IMR-90 (cell line): Measurements from ENCODE around the gene ANK2. TPM values are rescaled to one million over a fixed set of nuclear protein-coding genes. Genes with fewer than 3 reads are reported as not detected.

Experiments used
- ATAC-seq: fragments of 200-7000 bp; cut with Tn5 transposase; 2 replicates; pipeline ENCODE4 v1.9.1; 2020; ENCODE audit warnings: low read depth, mild to moderate bottlenecking, moderate library complexity
- BruUV-seq: library from RNA; stranded (reverse); fragments of 400-500 nt; replicated peaks from 2 replicates; lab custom pipeline; 2021; lab: Mats Ljungman, UMichigan
- CTCF ChIA-PET: fragments of 300-600 bp; formaldehyde crosslinking; extraction: SDS; loops from one replicate; lab custom pipeline; 2021; ENCODE audit warnings: antibody characterized with exemption; lab: Yijun Ruan, JAX
- POLR2A ChIA-PET: fragments of 300-600 bp; sonication (Branson Sonifier 250); formaldehyde crosslinking; loops from one replicate; lab custom pipeline; 2022; ENCODE audit warnings: antibody characterized with exemption; ENCODE audit not compliant: unreplicated experiment; lab: Charles Lee
- DNase-seq: peaks from one replicate; pipeline ENCODE4 v3.0.0; 2013
- H2AFZ ChIP-seq: replicated peaks from 2 replicates; pipeline ENCODE3; 2013; ENCODE audit warnings: low read length, mild to moderate bottlenecking; ENCODE audit not compliant: poor library complexity
- H2AK5ac ChIP-seq: 2 replicates; pipeline ENCODE4 v1.6.1; 2013; ENCODE audit warnings: low read depth, low read length, inconsistent platforms
- H2AK9ac ChIP-seq: replicated peaks from 2 replicates; pipeline ENCODE3; 2013; ENCODE audit warnings: mild to moderate bottlenecking, low read depth, low read length, moderate library complexity; ENCODE audit not compliant: poor library complexity
- H2BK120ac ChIP-seq: 2 replicates; pipeline ENCODE4 v1.6.1; 2013; ENCODE audit warnings: low read depth, low read length, inconsistent platforms
- H2BK15ac ChIP-seq: 3 replicates; pipeline ENCODE4 v1.6.1; 2013; ENCODE audit warnings: low read depth, low read length, inconsistent platforms
- H2BK20ac ChIP-seq: 2 replicates; pipeline ENCODE4 v1.6.1; 2013; ENCODE audit warnings: low read depth, mild to moderate bottlenecking, inconsistent platforms, low read length, moderate library complexity
- H2BK5ac ChIP-seq: 2 replicates; pipeline ENCODE4 v1.6.1; 2013; ENCODE audit warnings: mild to moderate bottlenecking, low read depth, low read length, inconsistent platforms; ENCODE audit not compliant: poor library complexity, severe bottlenecking
- H3K14ac ChIP-seq: replicated peaks from 2 replicates; pipeline ENCODE4 v1.6.1; 2013; ENCODE audit warnings: low read depth, low read length, inconsistent platforms
- H3K18ac ChIP-seq: 2 replicates; pipeline ENCODE4 v1.6.1; 2013; ENCODE audit warnings: low read depth, low read length, control low read depth
- H3K23ac ChIP-seq: 2 replicates; pipeline ENCODE4 v1.6.1; 2013; ENCODE audit warnings: low read depth, low read length, inconsistent platforms
- H3K27ac ChIP-seq: 2 replicates; pipeline ENCODE4 v1.5.1; 2013; ENCODE audit warnings: mild to moderate bottlenecking, control low read depth, low read length; ENCODE audit not compliant: insufficient read depth
- H3K27me3 ChIP-seq: 2 replicates; pipeline ENCODE4 v1.6.1; 2013; ENCODE audit warnings: low read length; ENCODE audit not compliant: control insufficient read depth, insufficient read depth
- H3K36me3 ChIP-seq: 2 replicates; pipeline ENCODE4 v1.6.1; 2013; ENCODE audit warnings: low read length, mixed read lengths; ENCODE audit not compliant: control insufficient read depth, insufficient read depth
- H3K4ac ChIP-seq: 2 replicates; pipeline ENCODE4 v1.6.1; 2013; ENCODE audit warnings: low read depth, low read length, inconsistent platforms
- H3K4me1 ChIP-seq: 2 replicates; pipeline ENCODE4 v1.6.1; 2013; ENCODE audit warnings: low read length, mixed read lengths; ENCODE audit not compliant: control insufficient read depth, insufficient read depth
- H3K4me2 ChIP-seq: 2 replicates; pipeline ENCODE4 v1.6.1; 2013; ENCODE audit warnings: low read depth, mild to moderate bottlenecking, control low read depth, low read length, moderate library complexity
- H3K4me3 ChIP-seq: 2 replicates; pipeline ENCODE4 v1.5.1; 2013; ENCODE audit warnings: low read depth, mild to moderate bottlenecking, control low read depth, low read length, moderate library complexity; ENCODE audit not compliant: insufficient read depth
- H3K56ac ChIP-seq: 2 replicates; pipeline ENCODE4 v1.6.1; 2013; ENCODE audit warnings: low read length, inconsistent platforms; ENCODE audit not compliant: insufficient read depth; ENCODE audit errors: extremely low read depth
- H3K79me1 ChIP-seq, 2 experiments: 2 replicates each; pipeline ENCODE4 v1.6.1; 2013; ENCODE audit warnings: low read length in 2 of 2, inconsistent platforms in 1 of 2, low read depth in 1 of 2
- H3K9ac ChIP-seq: 2 replicates; pipeline ENCODE4 v1.6.1; 2013; ENCODE audit warnings: low read depth, low read length, control low read depth
- H3K9me1 ChIP-seq: 2 replicates; pipeline ENCODE4 v1.6.1; 2013; ENCODE audit warnings: low read length, inconsistent platforms; ENCODE audit not compliant: insufficient read depth
- H3K9me3 ChIP-seq: 2 replicates; pipeline ENCODE4 v1.6.1; 2013; ENCODE audit warnings: low read length; ENCODE audit not compliant: control insufficient read depth, insufficient read depth
- H4K20me1 ChIP-seq: 2 replicates; pipeline ENCODE4 v1.6.1; 2013; ENCODE audit warnings: low read length, inconsistent platforms; ENCODE audit not compliant: insufficient read depth
- H4K5ac ChIP-seq: 2 replicates; pipeline ENCODE4 v1.6.1; 2013; ENCODE audit warnings: mild to moderate bottlenecking, low read depth, low read length, control low read depth
- H4K8ac ChIP-seq, 2 experiments: 2 replicates each; pipeline ENCODE4 v1.6.1; 2013; ENCODE audit warnings: low read depth in 2 of 2, low read length in 2 of 2, control low read depth in 1 of 2, inconsistent platforms in 1 of 2
- H4K91ac ChIP-seq: 2 replicates; pipeline ENCODE4 v1.6.1; 2013; ENCODE audit warnings: low read depth, low read length, inconsistent platforms; ENCODE audit not compliant: insufficient read depth
- BHLHE40 ChIP-seq: fragments of 150-350 bp; IDR thresholded peaks from 2 replicates; pipeline ENCODE4 v1.6.1; 2016; ENCODE audit warnings: mild to moderate bottlenecking, low read depth, low read length
- CEBPB ChIP-seq: IDR thresholded peaks from 2 replicates; pipeline ENCODE4 v1.6.1; 2012; ENCODE audit warnings: low read depth, low read length, improper control_type of control experiment
- CHD1 ChIP-seq: IDR thresholded peaks from 2 replicates; pipeline ENCODE4 v1.6.1; 2012; ENCODE audit warnings: low read depth, low read length, improper control_type of control experiment
- CTCF ChIP-seq: conservative IDR thresholded peaks from 2 replicates; pipeline ENCODE4 v1.5.1; 2012; ENCODE audit warnings: mild to moderate bottlenecking, low read depth, low read length, improper control_type of control experiment
- FOS ChIP-seq: fragments of 150-350 bp; IDR thresholded peaks from 2 replicates; pipeline ENCODE4 v1.6.1; 2016; ENCODE audit warnings: low read depth, low read length
- NFE2L2 ChIP-seq: fragments of 150-350 bp; IDR thresholded peaks from 2 replicates; pipeline ENCODE4 v1.6.1; 2016; ENCODE audit warnings: low read depth, mild to moderate bottlenecking, low read length
- POLR2A ChIP-seq: IDR thresholded peaks from 2 replicates; pipeline ENCODE4 v1.6.1; 2012; ENCODE audit warnings: mild to moderate bottlenecking, low read depth, low read length
- RAD21 ChIP-seq: IDR thresholded peaks from 2 replicates; pipeline ENCODE4 v1.6.1; 2012; ENCODE audit warnings: low read length, improper control_type of control experiment
- RCOR1 ChIP-seq: IDR thresholded peaks from 2 replicates; pipeline ENCODE4 v1.6.1; 2012; ENCODE audit warnings: mild to moderate bottlenecking, low read length, improper control_type of control experiment; ENCODE audit not compliant: insufficient replicate concordance
- RFX5 ChIP-seq: IDR thresholded peaks from 2 replicates; pipeline ENCODE4 v1.8.0; 2012; ENCODE audit warnings: low read depth, mild to moderate bottlenecking, low read length, moderate library complexity
- SMC3 ChIP-seq: fragments of 150-350 bp; IDR thresholded peaks from 2 replicates; pipeline ENCODE4 v1.6.1; 2016; ENCODE audit warnings: low read depth, mild to moderate bottlenecking, antibody characterized with exemption, low read length, moderate library complexity
- USF2 ChIP-seq: fragments of 150-350 bp; IDR thresholded peaks from 2 replicates; pipeline ENCODE4 v1.6.1; 2017; ENCODE audit warnings: mild to moderate bottlenecking, antibody characterized with exemption, low read length, low read depth
- WGBS, 2 experiments: methylation state at CpG; one replicate each; pipeline versions ENCODE4 v1.1.5 to v1.1.7; 2013; ENCODE audit warnings: missing lambda C conversion rate in 2 of 2; ENCODE audit not compliant: insufficient read length in 1 of 2; ENCODE audit errors: extremely low coverage in 2 of 2; 5-methylcytosine and 5-hydroxymethylcytosine counted together
- dilution Hi-C: fragments of 300-500 bp; cut with HindIII; formaldehyde crosslinking; loops from one replicate; pipeline ENCODE4 v1.14.3; 2018; ENCODE audit warnings: low sequenced_read_pairs; ENCODE audit not compliant: unreplicated experiment
- in situ Hi-C: fragments of 300-500 bp; cut with MboI; formaldehyde crosslinking; loops from 3 replicates; pipeline ENCODE4 v1.14.3; 2019; ENCODE audit warnings: low sequenced_read_pairs, inconsistent platforms, mixed read lengths
- intact Hi-C: fragments of 100-400 bp; cut with micrococcal nuclease; formaldehyde crosslinking; loops from 2 replicates; pipeline ENCODE4 v1.10.0; 2022
- polyA plus RNA-seq, 3 experiments: library from polyadenylated mRNA; depleted of rRNA; stranded (reverse); fragments of >200 nt; gene quantifications; 2 replicates each; pipeline ENCODE4 v1.2.3, GENCODE V29; 2012; ENCODE audit warnings: low replicate concordance in 1 of 3
- total RNA-seq: library from RNA; depleted of rRNA; stranded (reverse); fragments of >200 nt; gene quantifications from 2 replicates; pipeline ENCODE4 v1.2.3, GENCODE V29; 2012
- TF ChIP-seq, protein P1 (sequence below): fragments of 150-350 bp; IDR thresholded peaks from 2 replicates; pipeline ENCODE4 v1.6.1; 2016; ENCODE audit warnings: low read depth, mild to moderate bottlenecking, low read length, moderate library complexity, borderline replicate concordance

The ANK2 gene
- total and polyA plus RNA-seq, 2 of the 4 experiments (the other 2 are of a cell fraction) = 0.82 to 6.6 TPM

- ATAC-seq = 0 out of 2 replicates have a peak, but pooled peaks have one; percentile 16
- Histone ChIP-seq H4K8ac (no peak overlapping the region), H3K9ac (no peak overlapping the region), H3K4ac (no peak overlapping the region), H3K56ac (no peak overlapping the region), H2AK9ac (no peak overlapping the region), H3K36me3 (no peaks in the 10 kb centered on the region), H3K79me1 (no peaks in the 10 kb centered on the region), H4K5ac (no peak overlapping the region), H3K23ac (no peak overlapping the region; the same call in 1 of the 2 replicates), H2BK120ac (peak overlapping the region; percentile 26; the same call in 1 of the 2 replicates), H3K9me1 (no peaks in the 10 kb centered on the region), H3K4me1 (peaks cover 4% of the 10 kb centered on the region; the same call in 1 of the 2 replicates), H3K14ac (no peak overlapping the region), H3K27ac (no peak overlapping the region), H4K20me1 (no peaks in the 10 kb centered on the region), H2AK5ac (no peak overlapping the region), H3K4me2 (no peak overlapping the region), H2BK5ac (peak overlapping the region; percentile 70), H3K18ac (no peak overlapping the region), H3K4me3 (no peak overlapping the region), H3K27me3 (no peaks in the 10 kb centered on the region), H2BK20ac (peak overlapping the region; percentile 61), H2BK15ac (no peak overlapping the region), H4K91ac (peak overlapping the region; percentile 6; the same call in 1 of the 2 replicates), H2AFZ (no peak overlapping the region), H3K9me3 (no peaks in the 10 kb centered on the region)
- DNase-seq = peak; percentile 1
- intact Hi-C loops = no loop called here
- ChIA-PET CTCF (interaction anchor here (0.7 kb wide), 1 partner anchor 670 kb away, joined by 3 read pairs; no protein-coding TSS in a partner anchor), POLR2A (no interaction called here)
- in situ Hi-C loops = no loop called here
- BruUV-seq = no TSS peak
- TF ChIP-seq NFE2L2 = no peak
- TF ChIP-seq CEBPB = no peak
- TF ChIP-seq, protein P1, sequence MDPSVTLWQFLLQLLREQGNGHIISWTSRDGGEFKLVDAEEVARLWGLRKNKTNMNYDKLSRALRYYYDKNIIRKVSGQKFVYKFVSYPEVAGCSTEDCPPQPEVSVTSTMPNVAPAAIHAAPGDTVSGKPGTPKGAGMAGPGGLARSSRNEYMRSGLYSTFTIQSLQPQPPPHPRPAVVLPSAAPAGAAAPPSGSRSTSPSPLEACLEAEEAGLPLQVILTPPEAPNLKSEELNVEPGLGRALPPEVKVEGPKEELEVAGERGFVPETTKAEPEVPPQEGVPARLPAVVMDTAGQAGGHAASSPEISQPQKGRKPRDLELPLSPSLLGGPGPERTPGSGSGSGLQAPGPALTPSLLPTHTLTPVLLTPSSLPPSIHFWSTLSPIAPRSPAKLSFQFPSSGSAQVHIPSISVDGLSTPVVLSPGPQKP = no peak
- no peak for TF ChIP-seq CTCF
- TF ChIP-seq USF2 = no peak
- TF ChIP-seq BHLHE40 = no peak
- no peak for TF ChIP-seq RFX5
- TF ChIP-seq FOS = no peak
- no peak for TF ChIP-seq RAD21
- no peak for TF ChIP-seq POLR2A
- TF ChIP-seq SMC3 = no peak
- no peak for TF ChIP-seq RCOR1
- no peak for TF ChIP-seq CHD1
- dilution Hi-C loops = no loop called here
- WGBS, 2 experiments = no CpG with 5 or more reads among the region's 2 CpGs
Observed at GRCh38 chr4:113223001-113223400, 173.5 kb downstream of the ANK2 start.
